ENCODE results near the gene PRAMEF13. TPM values are rescaled to one million over a fixed set of nuclear protein-coding genes. Genes with fewer than 3 reads are reported as not detected.
A peak's percentile ranks its signal among the peaks of the same experiment; 100 is the strongest.
"Not testable (repeated sequence)": the region's sequence is repeated elsewhere in the genome, so short reads cannot be mapped to it uniquely, and the experiment has no call there.

The PRAMEF13 gene
- total RNA-seq, 2 donors from 2014 or later, result not detected

- H3K4me3 ChIP-seq; H3K9me3 ChIP-seq; ATAC-seq; H3K27me3 ChIP-seq; H3K27ac ChIP-seq; intact Hi-C loops (cut with DNase I); DNase-seq; H3K36me3 ChIP-seq (replicated peaks in 1 of 2; ENCODE audit: insufficient read depth in 1 of 2, low read depth in 2 of 2); H3K4me1 ChIP-seq: not testable (repeated sequence)
- WGBS, 2 donors, result 64 to 78% methylated on average over 5 of the region's 5 CpGs
These were observed 28.9 kb upstream of the PRAMEF13 start for GRCh38 chr1:13230096-13230495.

- Histone ChIP-seq H3K9me3 (no peaks in the 10 kb centered on the region), H3K4me1 (no peaks in the 10 kb centered on the region), H3K36me3 (replicated peaks in 1 of 2; ENCODE audit: insufficient read depth in 1 of 2, low read depth in 2 of 2) (no peaks in the 10 kb centered on the region), H3K4me3 (no peak overlapping the region), H3K27me3 (no peaks in the 10 kb centered on the region), H3K27ac (no peak overlapping the region)
- TF ChIP-seq POLR2A (IDR thresholded peaks at IDR 0.05), result no peak
- peak in 6 of 7 experiments; percentile 6 to 50 (median 36) for TF ChIP-seq CTCF (IDR thresholded peaks at IDR 0.05)
- no peak for ATAC-seq
- WGBS, 2 donors, result 64 to 77% methylated on average over 7 of the region's 7 CpGs
- DNase-seq, result peak; percentile 37 to 66 (median 51)
- intact Hi-C loops (cut with DNase I), result no loop called here
These were observed 27.2 kb upstream of the PRAMEF13 start for GRCh38 chr1:13228343-13228781.

GRCh38 chr1:13227271-13228055, 26.3 kb upstream of the PRAMEF13 start:
- H3K27ac ChIP-seq; intact Hi-C loops (cut with DNase I); H3K4me1 ChIP-seq; H3K36me3 ChIP-seq (replicated peaks in 1 of 2; ENCODE audit: insufficient read depth in 1 of 2, low read depth in 2 of 2); H3K9me3 ChIP-seq; DNase-seq; H3K27me3 ChIP-seq; H3K4me3 ChIP-seq; ATAC-seq: not testable (repeated sequence)
- WGBS, 2 donors, result 80 to 84% methylated on average over 8 of the region's 8 CpGs

- WGBS, 2 donors, result 75 to 81% methylated on average over 6 to 9 of the region's 9 CpGs
- H3K27ac ChIP-seq; H3K4me1 ChIP-seq; H3K4me3 ChIP-seq; H3K27me3 ChIP-seq; intact Hi-C loops (cut with DNase I); ATAC-seq; DNase-seq; H3K36me3 ChIP-seq (replicated peaks in 1 of 2; ENCODE audit: insufficient read depth in 1 of 2, low read depth in 2 of 2); H3K9me3 ChIP-seq: not testable (repeated sequence)
These were observed 24.5 kb upstream of the PRAMEF13 start, which contains the start of gene PRAMEF18 for GRCh38 chr1:13225675-13226204. PRAMEF18 (minus strand) TSS chr1:13226154; CDS start chr1:13226106, 48 bp downstream.

- Histone ChIP-seq H3K27ac (no peak overlapping the region), H3K27me3 (no peaks in the 10 kb centered on the region), H3K9me3 (no peaks in the 10 kb centered on the region), H3K4me3 (no peak overlapping the region), H3K4me1 (no peaks in the 10 kb centered on the region), H3K36me3 (replicated peaks in 1 of 2; ENCODE audit: insufficient read depth in 1 of 2, low read depth in 2 of 2) (no peaks in the 10 kb centered on the region)
- no peak for TF ChIP-seq CTCF (IDR thresholded peaks at IDR 0.05)
- TF ChIP-seq POLR2A (IDR thresholded peaks at IDR 0.05), result no peak
- DNase-seq, result no peak
- ATAC-seq, result no peak
- WGBS, 2 donors, result 66 to 69% methylated on average over 5 of the region's 5 CpGs
- intact Hi-C loops (cut with DNase I), result no loop called here
These were observed 23.4 kb upstream of the PRAMEF13 start for GRCh38 chr1:13224480-13225060.

- DNase-seq; ATAC-seq; H3K4me3 ChIP-seq; H3K27ac ChIP-seq; H3K9me3 ChIP-seq; H3K4me1 ChIP-seq; intact Hi-C loops (cut with DNase I); H3K27me3 ChIP-seq; H3K36me3 ChIP-seq (replicated peaks in 1 of 2; ENCODE audit: insufficient read depth in 1 of 2, low read depth in 2 of 2): not testable (repeated sequence)
- no CpG with 5 or more reads among the region's 4 CpGs for WGBS, 2 donors
These were observed 21.6 kb upstream of the PRAMEF13 start for GRCh38 chr1:13222788-13223187.

- DNase-seq; intact Hi-C loops (cut with DNase I); H3K27me3 ChIP-seq; H3K36me3 ChIP-seq (replicated peaks in 1 of 2; ENCODE audit: insufficient read depth in 1 of 2, low read depth in 2 of 2); H3K4me1 ChIP-seq; H3K4me3 ChIP-seq; ATAC-seq; H3K9me3 ChIP-seq; H3K27ac ChIP-seq: not testable (repeated sequence)
- no CpG with 5 or more reads among the region's 3 CpGs for WGBS, 2 donors
These were observed 18.0 kb upstream of the PRAMEF13 start for GRCh38 chr1:13219203-13219602.

- intact Hi-C loops (cut with DNase I); H3K27me3 ChIP-seq; H3K4me1 ChIP-seq; H3K27ac ChIP-seq; H3K4me3 ChIP-seq; DNase-seq; ATAC-seq; H3K9me3 ChIP-seq; H3K36me3 ChIP-seq (replicated peaks in 1 of 2; ENCODE audit: insufficient read depth in 1 of 2, low read depth in 2 of 2): not testable (repeated sequence)
- WGBS, 2 donors, result no CpG with 5 or more reads among the region's 7 CpGs
These were observed 15.4 kb upstream of the PRAMEF13 start for GRCh38 chr1:13216619-13217018.

- H3K27ac ChIP-seq; H3K4me3 ChIP-seq; H3K4me1 ChIP-seq; H3K36me3 ChIP-seq (replicated peaks in 1 of 2; ENCODE audit: insufficient read depth in 1 of 2, low read depth in 2 of 2); H3K27me3 ChIP-seq; DNase-seq; ATAC-seq; H3K9me3 ChIP-seq; intact Hi-C loops (cut with DNase I): not testable (repeated sequence)
- no CpG with 5 or more reads among the region's 9 CpGs for WGBS, 2 donors
These were observed 7.5 kb upstream of the PRAMEF13 start for GRCh38 chr1:13208712-13209111.

GRCh38 chr1:13171548-13171947, 29.7 kb downstream of the PRAMEF13 start, which contains the start of gene PRAMEF9:
PRAMEF9 (plus strand) TSS chr1:13171848; CDS start chr1:13175281, 3,433 bp downstream.
- H3K27me3 ChIP-seq; ATAC-seq; H3K9me3 ChIP-seq; DNase-seq; H3K36me3 ChIP-seq (replicated peaks in 1 of 2; ENCODE audit: insufficient read depth in 1 of 2, low read depth in 2 of 2); intact Hi-C loops (cut with DNase I); H3K27ac ChIP-seq; H3K4me1 ChIP-seq; H3K4me3 ChIP-seq: not testable (repeated sequence)
- WGBS, 2 donors, result 40% methylated on average over 1 of the region's 2 CpGs; no CpG with 5 or more reads in 1 of the 2 donors

Data from body of pancreas (tissue), 4 donors.